Activated CD8-positive, alpha-beta T cell treated with anti-CD3 and anti-CD28 coated beads for 36 hours (primary cell): ENCODE measurements around the gene LAPTM4A. TPM values are rescaled to one million over a fixed set of nuclear protein-coding genes. Genes with fewer than 3 reads are reported as not detected.
"Not testable (repeated sequence)": the region's sequence is repeated elsewhere in the genome, so short reads cannot be mapped to it uniquely, and the experiment has no call there.

Experiments
- ATAC-seq: fragments of 200-7000 bp; cut with Tn5 transposase; one replicate; pipeline ENCODE4 v1.10.0; 2021; ENCODE audit warnings: mild to moderate bottlenecking, moderate library complexity
- CTCF ChIA-PET: fragments of 350-600 bp; sonication (Branson Sonifier 250); formaldehyde crosslinking; loops from one replicate; lab custom pipeline; 2021; ENCODE audit warnings: antibody characterized with exemption; lab: Charles Lee
- POLR2A ChIA-PET: fragments of 350-600 bp; sonication (Branson Sonifier 250); formaldehyde crosslinking; loops from one replicate; lab custom pipeline; 2021; ENCODE audit warnings: antibody characterized with exemption; lab: Charles Lee
- DNase-seq: peaks from one replicate; pipeline ENCODE4 v3.0.0-alpha.2; 2020
- H3K27ac Mint-ChIP-seq: one replicate; pipeline ENCODE4 v1.8.0; 2021; ENCODE audit warnings: mild to moderate bottlenecking, mixed read lengths
- H3K27me3 Mint-ChIP-seq: one replicate; pipeline ENCODE4 v1.8.0; 2021; ENCODE audit warnings: mixed read lengths
- H3K36me3 Mint-ChIP-seq: one replicate; pipeline ENCODE4 v1.8.0; 2021; ENCODE audit warnings: low read depth, mixed read lengths
- H3K4me1 Mint-ChIP-seq: one replicate; pipeline ENCODE4 v1.8.0; 2021; ENCODE audit warnings: low read depth, mixed read lengths
- H3K4me3 Mint-ChIP-seq: one replicate; pipeline ENCODE4 v1.8.0; 2021; ENCODE audit warnings: mild to moderate bottlenecking, moderate library complexity, mixed read lengths
- H3K9me3 Mint-ChIP-seq: one replicate; pipeline ENCODE4 v1.8.0; 2021; ENCODE audit warnings: mixed read lengths
- intact Hi-C: fragments of 100-400 bp; cut with micrococcal nuclease; formaldehyde crosslinking; loops from one replicate; pipeline ENCODE4 v1.10.0; 2022
- total RNA-seq, 2 experiments: library from RNA; stranded (reverse); gene quantifications; one replicate each; pipeline ENCODE4 v1.2.3, GENCODE V29; 2021
- TF ChIP-seq, protein P1 (sequence below): fragments of 200-600 bp; IDR thresholded peaks from one replicate; pipeline ENCODE4 v1.8.0; 2022; ENCODE audit warnings: antibody characterized with exemption, mild to moderate bottlenecking

Gene LAPTM4A
- total RNA-seq, 2 experiments from 2014 or later = 15.6 to 16.1 TPM

DNA sequence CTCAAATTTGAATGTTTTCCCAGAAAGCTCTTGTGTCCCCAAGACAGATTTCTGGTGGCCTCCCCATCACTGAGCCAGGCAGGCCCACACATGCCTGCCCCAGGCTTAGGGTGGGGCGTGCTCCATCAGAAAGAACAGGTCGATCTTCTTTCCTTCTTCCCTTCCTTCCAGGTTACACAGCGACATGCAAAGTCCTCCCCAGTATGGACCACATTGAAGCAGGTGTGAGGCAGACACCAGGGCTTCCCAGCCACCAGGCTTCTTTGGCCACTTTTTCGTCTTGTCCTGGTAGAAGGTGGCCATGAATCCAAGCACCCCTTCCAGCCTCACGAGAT lies 41.4 kb upstream of the LAPTM4A start:
- ATAC-seq (no peak), DNase-seq (no peak)
- ChIA-PET POLR2A (no interaction called here), CTCF (interaction anchor here (1.4 kb wide), 1 partner anchor 77 kb away, joined by 4 read pairs; no protein-coding TSS in a partner anchor)
- no peaks in the 10 kb centered on the region for H3K4me1 Mint-ChIP-seq
- intact Hi-C loops = no loop called here
- no peak overlapping the region for H3K27ac Mint-ChIP-seq
- H3K9me3 Mint-ChIP-seq = no peaks in the 10 kb centered on the region
- H3K36me3 Mint-ChIP-seq = no peaks in the 10 kb centered on the region
- peaks cover 13% of the 10 kb centered on the region for H3K27me3 Mint-ChIP-seq
- TF ChIP-seq, protein P1, sequence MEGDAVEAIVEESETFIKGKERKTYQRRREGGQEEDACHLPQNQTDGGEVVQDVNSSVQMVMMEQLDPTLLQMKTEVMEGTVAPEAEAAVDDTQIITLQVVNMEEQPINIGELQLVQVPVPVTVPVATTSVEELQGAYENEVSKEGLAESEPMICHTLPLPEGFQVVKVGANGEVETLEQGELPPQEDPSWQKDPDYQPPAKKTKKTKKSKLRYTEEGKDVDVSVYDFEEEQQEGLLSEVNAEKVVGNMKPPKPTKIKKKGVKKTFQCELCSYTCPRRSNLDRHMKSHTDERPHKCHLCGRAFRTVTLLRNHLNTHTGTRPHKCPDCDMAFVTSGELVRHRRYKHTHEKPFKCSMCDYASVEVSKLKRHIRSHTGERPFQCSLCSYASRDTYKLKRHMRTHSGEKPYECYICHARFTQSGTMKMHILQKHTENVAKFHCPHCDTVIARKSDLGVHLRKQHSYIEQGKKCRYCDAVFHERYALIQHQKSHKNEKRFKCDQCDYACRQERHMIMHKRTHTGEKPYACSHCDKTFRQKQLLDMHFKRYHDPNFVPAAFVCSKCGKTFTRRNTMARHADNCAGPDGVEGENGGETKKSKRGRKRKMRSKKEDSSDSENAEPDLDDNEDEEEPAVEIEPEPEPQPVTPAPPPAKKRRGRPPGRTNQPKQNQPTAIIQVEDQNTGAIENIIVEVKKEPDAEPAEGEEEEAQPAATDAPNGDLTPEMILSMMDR = no peak
- no peak overlapping the region for H3K4me3 Mint-ChIP-seq

GRCh38 chr2:20092226-20092900 lies 40.9 kb upstream of the LAPTM4A start:
- Mint-ChIP-seq H3K27ac (no peak overlapping the region), H3K4me1 (no peaks in the 10 kb centered on the region), H3K4me3 (no peak overlapping the region), H3K27me3 (peaks cover 11% of the 10 kb centered on the region), H3K36me3 (no peaks in the 10 kb centered on the region), H3K9me3 (no peaks in the 10 kb centered on the region)
- ChIA-PET CTCF (interaction anchor here (1.4 kb wide), 1 partner anchor 77 kb away, joined by 4 read pairs; no protein-coding TSS in a partner anchor), POLR2A (no interaction called here)
- DNase-seq = no peak
- TF ChIP-seq, protein P1 = no peak
- intact Hi-C loops = no loop called here
- ATAC-seq = no peak

DNA sequence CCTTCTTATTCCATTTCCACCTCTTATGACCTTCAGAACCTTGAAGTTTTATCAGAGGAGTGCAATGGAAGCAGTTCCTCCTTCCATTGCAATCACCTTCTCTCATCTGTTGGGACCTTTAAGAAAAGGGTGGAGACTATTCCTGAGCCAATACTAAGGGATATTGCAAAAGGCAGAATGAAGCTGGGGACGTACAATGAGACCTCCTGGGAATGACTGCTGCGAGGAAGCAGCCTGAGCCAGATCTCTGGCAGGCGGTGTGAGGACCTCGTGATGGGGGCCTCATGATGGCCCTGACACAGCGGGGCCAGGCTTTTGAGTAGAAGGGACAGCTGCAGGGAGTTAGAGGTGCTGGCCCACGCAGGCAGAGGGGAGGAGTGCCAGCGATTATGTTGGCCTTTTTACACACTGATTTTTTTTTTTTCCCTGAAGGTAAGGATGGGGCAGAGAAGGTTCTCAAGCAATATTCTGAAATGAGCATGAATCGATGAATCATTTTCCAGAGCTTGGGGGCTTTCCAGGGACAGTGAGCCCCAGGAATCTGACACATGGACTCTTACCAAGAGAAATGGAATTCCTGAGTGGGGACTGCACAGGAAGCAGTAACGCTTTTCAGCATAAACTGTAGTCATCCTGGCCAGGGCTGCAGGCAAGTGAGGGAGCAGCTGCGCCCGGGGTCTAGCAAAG lies 40.0 kb upstream of the LAPTM4A start:
- H3K27ac Mint-ChIP-seq = no peak overlapping the region
- ChIA-PET CTCF (interaction anchor here (1.4 to 2.5 kb wide), 2 partner anchors 76 kb away, joined by 4 to 10 read pairs; no protein-coding TSS in a partner anchor), POLR2A (no interaction called here)
- peaks cover 11% of the 10 kb centered on the region for H3K27me3 Mint-ChIP-seq
- no peak overlapping the region for H3K4me3 Mint-ChIP-seq
- TF ChIP-seq, protein P1 = no peak
- H3K36me3 Mint-ChIP-seq = no peaks in the 10 kb centered on the region
- ATAC-seq = no peak
- H3K4me1 Mint-ChIP-seq = no peaks in the 10 kb centered on the region
- no peak for DNase-seq
- intact Hi-C loops = no loop called here
- no peaks in the 10 kb centered on the region for H3K9me3 Mint-ChIP-seq

DNA sequence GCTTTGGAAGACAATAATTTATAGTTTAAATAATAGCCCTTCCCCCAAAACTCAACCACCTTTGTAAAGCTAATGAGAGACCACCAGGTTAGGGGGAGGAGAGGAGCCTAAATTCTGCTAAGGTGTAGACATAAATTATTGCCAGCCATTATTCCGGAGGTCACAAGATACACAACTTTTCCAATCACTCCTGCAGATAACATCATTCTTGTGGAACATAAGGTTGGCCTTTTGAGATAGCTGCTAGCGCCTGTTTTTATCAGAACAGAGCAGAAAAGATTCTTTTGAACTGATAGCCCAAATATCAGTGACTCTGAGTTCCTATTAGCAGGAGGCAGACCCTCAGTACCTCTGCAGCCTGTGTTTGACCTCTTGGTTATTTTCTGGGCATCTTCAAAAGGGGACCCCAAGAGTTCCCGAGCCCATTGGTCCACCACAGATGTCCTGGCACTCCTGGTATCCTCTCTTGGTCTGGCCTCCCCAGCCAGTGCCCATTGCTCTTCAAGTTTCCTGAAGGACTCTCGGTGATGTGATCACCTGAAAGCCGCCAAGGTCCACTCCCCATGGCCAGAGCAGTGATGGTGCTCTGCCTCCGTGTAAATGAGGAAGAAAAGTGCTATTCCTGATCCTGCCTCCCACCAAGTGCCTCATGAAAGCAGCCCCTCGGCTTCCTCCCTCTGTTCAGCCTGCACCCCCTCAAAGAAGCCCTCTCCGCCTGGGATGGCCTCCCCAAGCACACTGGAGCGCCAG lies 38.5 kb upstream of the LAPTM4A start:
- Mint-ChIP-seq H3K27me3 (peaks cover 11% of the 10 kb centered on the region), H3K4me1 (no peaks in the 10 kb centered on the region), H3K4me3 (no peak overlapping the region), H3K27ac (no peak overlapping the region), H3K36me3 (no peaks in the 10 kb centered on the region), H3K9me3 (no peaks in the 10 kb centered on the region)
- intact Hi-C loops = no loop called here
- no peak for DNase-seq
- ChIA-PET CTCF (interaction anchor here (1.0 to 2.5 kb wide), 3 partner anchors 9 to 134 kb away, joined by 3 to 10 read pairs (median 3); no protein-coding TSS in a partner anchor), POLR2A (no interaction called here)
- ATAC-seq = no peak
- TF ChIP-seq, protein P1 = no peak

DNA sequence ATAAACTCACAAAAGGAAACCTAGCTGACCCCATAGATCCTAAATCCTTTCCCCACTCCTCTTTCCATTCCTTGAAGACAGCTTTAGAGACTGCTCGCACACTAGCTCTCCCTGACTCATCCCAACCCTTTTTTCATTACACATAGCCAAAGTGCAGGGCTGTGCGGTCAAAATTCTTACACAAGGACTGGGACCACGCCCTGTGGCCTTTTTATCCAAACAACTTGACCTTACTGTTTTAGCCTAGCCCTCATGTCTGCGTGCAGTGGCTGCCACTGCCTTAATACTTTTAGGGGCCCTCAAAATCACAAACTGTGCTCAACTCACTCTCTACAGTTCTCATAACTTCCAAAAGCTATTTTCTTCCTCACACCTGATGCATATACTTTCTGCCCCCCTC lies 34.5 kb upstream of the LAPTM4A start:
- H3K27ac Mint-ChIP-seq, CTCF ChIA-PET, H3K4me3 Mint-ChIP-seq, ATAC-seq, DNase-seq, H3K9me3 Mint-ChIP-seq, H3K27me3 Mint-ChIP-seq, H3K4me1 Mint-ChIP-seq, H3K36me3 Mint-ChIP-seq, POLR2A ChIA-PET, intact Hi-C loops: not testable (repeated sequence)

DNA sequence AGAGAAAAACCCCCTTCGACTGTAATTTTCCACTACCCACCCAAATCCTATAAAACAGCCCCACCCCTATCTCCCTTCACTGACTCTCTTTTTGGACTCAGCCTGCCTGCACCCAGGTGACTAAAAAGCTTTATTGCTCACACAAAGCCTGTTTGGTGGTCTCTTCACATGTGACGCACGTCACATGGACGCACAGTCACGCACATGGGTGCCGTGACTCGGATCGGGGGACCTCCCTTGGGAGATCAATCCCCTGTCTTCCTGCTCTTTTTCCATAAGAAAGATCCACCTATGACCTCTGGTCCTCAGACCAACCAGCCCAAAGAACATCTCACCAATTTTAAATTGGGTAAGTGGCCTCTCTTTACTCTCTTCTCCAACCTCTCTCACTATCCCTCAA lies 31.4 kb upstream of the LAPTM4A start:
- H3K4me3 Mint-ChIP-seq, intact Hi-C loops, ATAC-seq, H3K36me3 Mint-ChIP-seq, H3K27ac Mint-ChIP-seq, POLR2A ChIA-PET, H3K4me1 Mint-ChIP-seq, CTCF ChIA-PET, H3K27me3 Mint-ChIP-seq, H3K9me3 Mint-ChIP-seq, DNase-seq: not testable (repeated sequence)
